Stimulated activated CD8-positive, alpha-beta memory T cell treated with anti-CD3 and anti-CD28 coated beads, Interleukin-15, amount 100 ng/mL, for 24 hours (primary cell): ENCODE data around the gene FGF13.

Experiments
- DNase-seq: peaks from one replicate; pipeline ENCODE4 v3.0.0-alpha.2; 2020; ENCODE audit warnings: low read depth

The FGF13 gene

DNA sequence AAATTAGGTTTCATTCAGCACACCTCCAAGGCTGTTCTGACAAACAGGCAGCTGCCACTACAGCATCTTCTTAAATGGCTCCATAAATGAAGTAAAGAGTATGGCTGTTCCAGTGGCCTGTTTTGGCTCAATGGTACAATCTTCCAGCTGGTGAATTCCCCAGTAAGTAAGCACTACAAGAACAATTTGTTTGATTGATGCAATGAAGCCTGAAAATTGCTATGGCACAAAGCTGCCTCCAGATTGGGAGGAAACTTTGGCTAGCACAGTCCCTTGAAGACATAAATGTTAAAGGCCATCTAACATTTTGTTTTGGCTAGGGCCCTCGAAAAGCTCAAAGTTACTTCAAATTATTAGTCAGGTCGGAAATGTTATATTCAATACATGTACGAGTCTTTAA is 47.5 kb downstream of the FGF13 start:
- DNase-seq: no peak

DNA sequence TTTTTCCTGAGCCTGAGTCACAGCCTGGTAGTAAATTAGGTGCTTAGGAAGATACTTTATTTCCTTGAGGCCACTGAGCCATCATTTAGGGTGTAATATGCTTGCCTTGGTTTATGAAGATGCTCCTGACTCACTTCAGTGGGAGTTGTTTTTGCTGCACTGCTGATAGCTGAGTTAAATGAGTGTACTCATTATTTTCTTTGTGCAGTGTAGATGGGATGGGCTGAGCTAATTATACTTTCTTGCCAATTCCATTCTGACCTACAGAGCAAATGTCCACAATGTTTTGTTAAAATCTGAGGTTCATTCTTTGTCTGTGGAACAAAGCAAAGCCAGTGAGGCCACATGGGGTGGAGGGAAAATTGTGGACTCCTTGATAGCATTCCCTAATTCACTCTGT is 60.0 kb downstream of the FGF13 start:
- DNase-seq: no peak

DNA sequence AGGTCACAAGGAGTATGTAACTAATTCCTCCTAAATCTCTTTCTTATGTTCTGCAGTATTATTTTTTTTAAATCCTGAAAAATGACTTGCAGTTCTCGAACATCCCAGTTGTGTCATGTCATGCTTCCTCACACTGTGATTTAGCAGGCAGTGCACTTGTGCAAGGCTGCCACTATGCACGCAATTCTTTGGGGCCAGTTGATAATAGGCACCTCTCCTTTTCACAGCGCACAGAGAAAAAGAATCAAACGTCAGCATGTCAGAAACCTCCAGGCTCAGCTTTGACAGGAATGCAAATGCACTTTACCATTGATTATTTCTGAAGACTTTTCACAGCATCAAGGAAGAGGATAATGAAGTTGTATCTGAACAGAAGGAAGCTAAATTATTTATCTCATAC is 62.9 kb downstream of the FGF13 start:
- no peak for DNase-seq

DNA sequence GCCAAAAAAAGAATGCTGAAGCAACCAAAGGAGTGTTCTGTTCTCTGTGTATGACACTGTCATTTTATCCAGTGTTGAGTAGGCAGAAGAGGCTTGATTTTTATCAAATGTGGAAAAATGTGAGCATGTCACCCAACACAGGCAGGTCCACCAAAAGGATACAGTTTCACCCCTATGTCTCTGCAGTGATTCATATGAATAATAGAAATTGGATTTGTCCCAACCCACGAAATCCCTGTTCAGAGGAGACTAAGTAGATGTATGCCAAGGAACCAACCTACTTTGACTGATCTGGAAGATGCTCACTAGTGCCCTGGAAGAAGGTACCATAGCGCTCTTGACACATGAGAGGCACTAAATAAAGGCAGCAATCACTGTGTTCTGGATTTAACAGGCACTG is 72.5 kb downstream of the FGF13 start:
- DNase-seq: no peak
